ENCODE data around the gene CLASRP. TPM values are rescaled to one million over a fixed set of nuclear protein-coding genes. Genes with fewer than 3 reads are reported as not detected.

The CLASRP gene
- total and polyA plus RNA-seq, 9 of the 15 experiments (the other 6 are each of a cell fraction or from before 2014, with no cell fraction given), result 0.94 to 86.3 (median 44.0) TPM

GRCh38 chr19:45092747-45093678, 54.2 kb downstream of the CLASRP start, which contains the start of gene PPP1R37 (continued):
- peak; percentile 67 to 75; a peak in 3 of 4 replicates for TF ChIP-seq UBTF (IDR thresholded peaks at IDR 0.05; ENCODE audit: borderline replicate concordance in 1 of 2, low read depth in 2 of 2, low read length in 2 of 2)
- TF ChIP-seq MCM2 (IDR thresholded peaks at IDR 0.05; ENCODE audit: low read depth), result no peak
- no peak for TF ChIP-seq ZNF655 (CRISPR knock-in tag; IDR thresholded peaks at IDR 0.05)
- peak; percentile 73; the same call in 1 of the 2 replicates for TF ChIP-seq PHF8 (IDR thresholded peaks at IDR 0.05; ENCODE audit: borderline replicate concordance, low read length)
- TF ChIP-seq POU5F1 (IDR thresholded peaks at IDR 0.05; ENCODE audit: borderline replicate concordance, low read depth, low read length, partially characterized antibody), result no peak
- TF ChIP-seq ZNF740 (CRISPR knock-in tag; IDR thresholded peaks at IDR 0.05), result no peak
- no peak for TF ChIP-seq ZNF740 (tag; IDR thresholded peaks at IDR 0.05)
- TF ChIP-seq ZFP30 (CRISPR knock-in tag; IDR thresholded peaks at IDR 0.05; ENCODE audit: borderline replicate concordance), result no peak
- TF ChIP-seq ZNF584 (CRISPR knock-in tag; IDR thresholded peaks at IDR 0.05; ENCODE audit: low read depth), result no peak
- TF ChIP-seq MTF1 (CRISPR knock-in tag; IDR thresholded peaks at IDR 0.05; ENCODE audit: borderline replicate concordance), result no peak
- TF ChIP-seq COPS2 (conservative IDR thresholded peaks at IDR 0.05), result no peak
- no peak for TF ChIP-seq CEBPB (tag; IDR thresholded peaks at IDR 0.05)
- TF ChIP-seq CAMTA2 (CRISPR knock-in tag; conservative IDR thresholded peaks at IDR 0.05), result no peak
- TF ChIP-seq ZNF316 (IDR thresholded peaks at IDR 0.05), result no peak
- no peak for TF ChIP-seq ZNF717 (CRISPR knock-in tag; IDR thresholded peaks at IDR 0.05)
- TF ChIP-seq MXI1 (IDR thresholded peaks at IDR 0.05; ENCODE audit: low read depth, low read length), result 0 out of 2 replicates have a peak, but pooled peaks have one; percentile 37
- TF ChIP-seq SAP30 (IDR thresholded peaks at IDR 0.05; ENCODE audit: borderline replicate concordance, insufficient read depth, low read depth, low read length, poor library complexity, severe bottlenecking), result peak; percentile 36
- no peak for TF ChIP-seq ZNF592 (IDR thresholded peaks at IDR 0.05)
